Measurements from ENCODE around the gene BPIFB2.

BPIFB2 gene

GRCh38 chr20:32989507-32990283 is 17.8 kb upstream of the BPIFB2 start:
- DNase-seq (ENCODE audit: low read depth): no peak

GRCh38 chr20:32990426-32990825 is 17.1 kb upstream of the BPIFB2 start:
- no peak for TF ChIP-seq CTCF (conservative IDR thresholded peaks at IDR 0.05; ENCODE audit: low read depth, low read length)
- H3K4me3 ChIP-seq (ENCODE audit: low read length): no peak overlapping the region
- DNase-seq (ENCODE audit: low read depth): no peak

More at GRCh38 chr20:32989507-32990283, 17.8 kb upstream of the BPIFB2 start:
- TF ChIP-seq CTCF (conservative IDR thresholded peaks at IDR 0.05; ENCODE audit: low read depth, low read length): no peak
- H3K4me3 ChIP-seq (ENCODE audit: low read length): no peak overlapping the region

GRCh38 chr20:32991383-32991782 is 16.1 kb upstream of the BPIFB2 start:
- DNase-seq (ENCODE audit: low read depth): no peak
- H3K4me3 ChIP-seq (ENCODE audit: low read length): no peak overlapping the region
- TF ChIP-seq CTCF (conservative IDR thresholded peaks at IDR 0.05; ENCODE audit: low read depth, low read length): no peak

GRCh38 chr20:32991792-32992641 is 15.5 kb upstream of the BPIFB2 start:
- TF ChIP-seq CTCF (conservative IDR thresholded peaks at IDR 0.05; ENCODE audit: low read depth, low read length): no peak
- no peak overlapping the region for H3K4me3 ChIP-seq (ENCODE audit: low read length)

GRCh38 chr20:32993496-32994050 is 13.9 kb upstream of the BPIFB2 start:
- H3K4me3 ChIP-seq (ENCODE audit: low read length): no peak overlapping the region
- no peak for DNase-seq (ENCODE audit: low read depth)
- TF ChIP-seq CTCF (conservative IDR thresholded peaks at IDR 0.05; ENCODE audit: low read depth, low read length): no peak

More at GRCh38 chr20:32991792-32992641, 15.5 kb upstream of the BPIFB2 start:
- DNase-seq (ENCODE audit: low read depth): no peak

GRCh38 chr20:32995802-32996201 is 11.7 kb upstream of the BPIFB2 start:
- TF ChIP-seq CTCF (conservative IDR thresholded peaks at IDR 0.05; ENCODE audit: low read depth, low read length): no peak
- no peak overlapping the region for H3K4me3 ChIP-seq (ENCODE audit: low read length)
- DNase-seq (ENCODE audit: low read depth): no peak
